ENCODE measurements around the gene CPA1. TPM values are rescaled to one million over a fixed set of nuclear protein-coding genes. Genes with fewer than 3 reads are reported as not detected.

The CPA1 gene
- total RNA-seq, 1 donor from 2014 or later: not detected

DNA sequence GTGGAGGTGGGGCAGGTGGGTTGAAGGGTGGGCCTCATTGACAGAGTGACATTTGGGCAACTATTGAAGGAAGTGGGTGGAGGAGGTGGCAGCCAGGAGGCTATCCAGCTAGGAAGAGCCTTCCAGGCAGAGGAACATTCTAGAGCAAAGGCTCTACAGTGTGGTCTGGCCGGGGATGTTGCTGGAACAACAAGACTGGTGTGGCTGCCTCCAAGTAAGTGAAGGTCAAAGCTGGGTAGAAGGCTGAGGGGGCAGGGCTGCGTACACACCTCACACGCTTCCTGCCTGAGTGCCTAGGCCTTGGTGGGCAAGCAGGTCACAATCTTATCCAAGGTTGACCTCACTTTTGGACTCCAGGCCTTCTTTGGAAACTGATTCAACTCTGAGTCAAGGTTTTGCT is 6.6 kb downstream of the CPA1 start:
- ATAC-seq (ENCODE audit: poor library complexity) (no peak), DNase-seq (no peak)
- intact Hi-C loops (cut with DNase I): no loop called here

DNA sequence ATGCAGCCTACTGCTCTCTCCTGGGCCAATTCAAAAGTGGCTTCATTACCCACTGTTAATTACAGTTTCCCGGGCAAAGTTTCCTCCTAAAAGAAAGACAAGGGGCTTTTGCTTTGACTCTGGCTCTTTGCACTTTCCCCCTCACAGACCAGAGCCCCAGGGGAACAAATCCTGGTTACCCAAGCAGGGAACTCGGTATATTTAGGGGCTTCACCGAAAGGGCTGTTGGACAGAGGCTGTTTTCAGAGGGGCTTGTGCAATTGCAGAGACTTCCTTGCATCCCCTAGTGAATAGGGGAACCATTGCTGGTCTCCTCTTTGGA is 7.0 kb downstream of the CPA1 start:
- ATAC-seq (ENCODE audit: poor library complexity): no peak
- DNase-seq: no peak
- intact Hi-C loops (cut with DNase I): no loop called here

DNA sequence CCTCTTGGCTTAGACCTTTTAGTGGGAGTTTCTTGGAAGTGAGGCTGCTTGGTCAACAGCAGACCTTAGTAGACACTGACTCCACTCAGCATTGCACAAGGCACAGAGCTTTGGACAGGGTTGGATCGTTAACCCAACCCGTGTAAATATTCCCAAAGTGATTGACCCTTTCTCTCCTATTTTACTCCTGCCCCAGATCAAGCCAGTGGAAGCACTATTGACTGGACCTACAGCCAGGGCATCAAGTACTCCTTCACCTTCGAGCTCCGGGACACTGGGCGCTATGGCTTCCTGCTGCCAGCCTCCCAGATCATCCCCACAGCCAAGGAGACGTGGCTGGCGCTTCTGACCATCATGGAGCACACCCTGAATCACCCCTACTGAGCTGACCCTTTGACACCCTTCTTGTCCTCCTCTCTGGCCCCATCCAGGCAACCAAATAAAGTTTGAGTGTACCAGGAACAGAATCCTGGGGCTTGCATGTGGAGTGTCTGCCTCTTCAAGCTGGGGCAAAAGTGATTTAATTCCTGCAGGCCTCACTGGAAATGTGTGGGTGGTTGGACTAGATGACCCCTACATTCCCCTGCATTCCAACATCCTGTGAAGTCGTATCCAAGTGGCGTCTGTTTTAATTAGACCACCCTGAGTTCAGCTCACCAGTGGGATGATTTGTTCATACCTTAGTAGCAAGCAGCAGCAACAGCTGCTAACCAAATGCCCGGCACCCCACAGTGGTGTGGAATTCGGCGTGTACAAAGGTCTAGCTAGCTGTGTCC is 7.5 kb downstream of the CPA1 start:
- intact Hi-C loops (cut with DNase I): no loop called here
- ATAC-seq (ENCODE audit: poor library complexity) (no peak), DNase-seq (no peak)

DNA sequence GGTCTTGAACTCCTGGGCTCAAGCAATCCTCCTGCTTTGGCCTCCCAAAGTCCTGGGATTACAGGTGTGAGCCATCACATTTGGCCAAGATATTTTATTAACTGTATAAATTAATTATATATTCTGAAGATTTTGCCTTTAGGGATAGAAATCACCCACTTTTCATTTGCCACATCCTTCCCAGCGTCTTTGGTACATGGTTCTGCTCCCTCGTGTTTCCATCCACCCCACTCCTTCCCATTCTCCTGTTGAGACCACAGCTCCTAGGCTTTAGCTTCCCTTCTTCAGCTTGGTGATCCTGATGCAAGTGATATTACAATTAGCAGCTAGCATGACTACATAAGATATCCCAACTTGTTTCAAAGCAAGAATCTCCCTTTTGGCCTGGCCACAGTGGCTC is 8.4 kb downstream of the CPA1 start:
- DNase-seq (no peak), ATAC-seq (ENCODE audit: poor library complexity) (no peak)
- intact Hi-C loops (cut with DNase I): no loop called here

DNA sequence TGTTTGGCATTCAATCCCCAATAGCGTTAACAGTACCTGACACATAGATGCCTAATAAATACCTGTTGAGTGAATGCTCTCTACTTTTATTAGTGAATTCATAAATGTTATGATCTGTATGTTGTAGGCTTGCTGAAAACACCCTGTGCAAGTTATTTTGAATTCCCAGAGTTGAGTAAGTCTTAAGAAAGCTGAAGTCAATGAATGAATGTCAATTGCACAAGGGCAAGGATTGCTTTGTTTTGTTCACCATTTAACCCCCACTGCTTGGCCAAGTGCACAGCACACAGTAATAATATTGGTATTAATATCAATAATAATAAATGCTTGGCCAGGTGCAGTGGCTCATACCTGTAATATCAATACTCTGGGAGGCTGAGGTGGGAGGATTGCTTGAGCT is 10.2 kb downstream of the CPA1 start:
- no peak for ATAC-seq (ENCODE audit: poor library complexity)
- intact Hi-C loops (cut with DNase I): no loop called here

DNA sequence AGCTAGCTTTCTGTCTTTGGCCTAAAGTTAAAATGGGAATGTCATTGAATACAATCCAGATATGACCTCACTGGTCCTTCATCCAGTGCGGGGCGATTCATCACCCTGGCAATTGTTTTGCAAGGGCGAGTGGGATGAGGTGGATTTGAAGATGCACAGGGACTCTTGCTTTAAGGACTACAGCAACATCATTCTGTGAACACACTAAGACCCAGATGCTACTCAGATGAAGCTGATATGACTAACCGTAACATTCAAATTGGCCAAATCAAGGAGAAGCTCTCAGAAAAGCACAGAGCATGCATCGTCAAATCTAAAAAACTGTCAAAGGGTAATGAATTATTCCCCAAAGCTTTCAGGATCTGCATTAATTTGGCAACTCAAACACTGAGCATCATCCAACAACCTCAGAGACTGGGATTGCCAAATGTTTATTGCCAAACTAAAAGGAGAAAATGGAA is 12.8 kb downstream of the CPA1 start:
- intact Hi-C loops (cut with DNase I): no loop called here
- ATAC-seq (ENCODE audit: poor library complexity) (peak; percentile 68), DNase-seq (no peak)

More for the DNA sequence above, 10.2 kb downstream of the CPA1 start:
- DNase-seq: no peak

DNA sequence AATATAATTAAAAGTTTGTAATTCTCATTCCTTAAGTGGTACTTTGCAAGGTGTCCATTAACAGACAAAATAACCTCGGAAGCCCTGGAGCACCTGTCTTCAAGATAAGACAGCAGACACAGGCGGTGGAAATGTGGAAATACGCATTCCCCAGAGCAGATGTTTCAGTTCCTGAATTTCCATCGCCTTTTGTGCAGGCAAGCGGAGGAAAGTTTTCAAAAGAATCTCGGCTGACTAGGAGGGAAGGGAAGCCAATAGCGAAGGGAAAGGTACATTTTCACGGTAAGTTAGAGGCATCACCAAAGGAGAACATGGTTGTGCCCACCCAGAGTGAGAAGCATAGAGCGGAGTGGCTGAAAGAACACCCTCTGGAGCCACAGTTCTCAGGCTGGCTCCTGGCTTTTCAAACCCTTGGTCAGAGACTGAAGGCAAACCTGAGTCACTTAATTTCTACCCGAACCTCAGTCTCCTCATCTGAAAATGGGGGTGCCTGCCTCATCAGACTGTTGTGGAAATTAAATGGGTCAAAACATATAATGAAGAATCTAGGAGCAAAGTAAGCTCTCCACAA is 13.6 kb downstream of the CPA1 start:
- no peak for DNase-seq
- no peak for ATAC-seq (ENCODE audit: poor library complexity)
- intact Hi-C loops (cut with DNase I): no loop called here

DNA sequence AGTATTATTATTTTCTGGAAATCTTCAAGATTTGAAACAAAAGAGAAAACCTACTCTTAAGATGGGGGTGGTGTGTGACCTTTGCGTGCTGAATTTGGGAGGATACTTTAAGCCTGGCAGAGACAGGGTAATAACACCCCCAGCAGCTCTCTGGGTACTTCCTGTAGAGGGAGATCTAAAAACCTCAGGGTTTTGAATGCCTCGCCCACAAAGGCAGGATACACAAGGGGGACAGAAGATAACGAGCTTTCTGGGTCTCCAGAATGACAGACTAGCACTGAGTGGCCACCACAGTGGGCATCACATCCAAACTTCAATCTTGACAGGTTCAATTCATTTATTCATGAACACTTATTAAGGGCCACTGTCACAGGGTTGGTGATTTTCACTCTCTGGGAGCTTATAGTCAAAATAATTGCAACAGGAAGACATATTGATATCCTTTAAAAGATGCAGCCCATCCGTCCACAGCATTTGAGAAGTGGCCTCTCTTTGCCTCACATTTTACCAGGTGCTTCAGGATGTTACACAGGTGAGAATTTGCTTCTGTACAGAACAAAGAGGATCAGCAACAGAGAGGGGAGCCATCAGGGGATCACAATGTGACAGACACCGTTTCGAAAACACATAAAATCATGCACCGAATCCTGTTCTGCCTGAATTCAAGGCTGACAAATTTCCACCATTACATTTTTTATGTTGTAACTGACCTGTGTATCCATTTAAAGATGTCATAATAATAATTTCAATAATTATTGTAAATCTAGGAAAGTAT is 14.3 kb downstream of the CPA1 start:
- intact Hi-C loops (cut with DNase I): no loop called here
- DNase-seq (no peak), ATAC-seq (ENCODE audit: poor library complexity) (no peak)

DNA sequence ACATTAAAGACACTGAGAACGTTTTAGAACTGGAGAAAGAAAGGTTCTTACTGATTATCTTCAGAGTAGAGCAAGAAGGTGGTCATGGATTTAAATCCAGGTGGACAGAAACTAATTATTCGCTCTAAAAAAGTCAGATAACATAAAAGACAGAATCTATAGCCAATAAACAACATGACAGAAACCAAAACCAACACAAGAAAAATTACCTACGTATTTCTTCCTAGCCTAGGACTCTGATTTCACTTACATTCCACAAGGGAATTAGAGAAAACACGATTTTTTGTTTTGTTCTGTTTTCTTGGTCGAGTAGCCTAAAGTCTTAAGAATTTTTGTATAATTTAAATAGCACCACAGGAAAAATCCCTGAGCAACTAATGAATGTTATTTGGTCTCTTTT is 15.1 kb downstream of the CPA1 start:
- no peak for DNase-seq
- no peak for ATAC-seq (ENCODE audit: poor library complexity)
- intact Hi-C loops (cut with DNase I): no loop called here

DNA sequence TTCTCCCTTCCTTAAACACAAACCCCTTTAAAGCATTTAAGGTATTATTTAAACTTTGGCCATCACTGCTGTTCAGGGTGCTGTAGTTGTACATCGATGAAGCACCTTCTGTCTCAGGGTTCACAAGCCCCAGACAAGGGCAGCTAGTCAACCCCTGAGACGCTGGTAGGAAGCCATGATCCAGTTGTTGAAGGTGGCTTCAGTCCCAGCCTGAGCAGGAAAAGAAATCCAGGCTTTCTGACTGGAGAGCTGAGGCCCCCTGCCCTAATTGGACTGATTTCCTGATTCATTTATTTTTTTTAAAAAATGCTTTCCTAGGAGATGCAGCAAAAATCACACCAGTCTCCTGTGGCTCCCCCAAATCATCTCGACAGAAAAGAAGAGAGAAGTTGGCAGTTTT is 15.8 kb downstream of the CPA1 start:
- intact Hi-C loops (cut with DNase I): no loop called here
- DNase-seq (no peak), ATAC-seq (ENCODE audit: poor library complexity) (no peak)

DNA sequence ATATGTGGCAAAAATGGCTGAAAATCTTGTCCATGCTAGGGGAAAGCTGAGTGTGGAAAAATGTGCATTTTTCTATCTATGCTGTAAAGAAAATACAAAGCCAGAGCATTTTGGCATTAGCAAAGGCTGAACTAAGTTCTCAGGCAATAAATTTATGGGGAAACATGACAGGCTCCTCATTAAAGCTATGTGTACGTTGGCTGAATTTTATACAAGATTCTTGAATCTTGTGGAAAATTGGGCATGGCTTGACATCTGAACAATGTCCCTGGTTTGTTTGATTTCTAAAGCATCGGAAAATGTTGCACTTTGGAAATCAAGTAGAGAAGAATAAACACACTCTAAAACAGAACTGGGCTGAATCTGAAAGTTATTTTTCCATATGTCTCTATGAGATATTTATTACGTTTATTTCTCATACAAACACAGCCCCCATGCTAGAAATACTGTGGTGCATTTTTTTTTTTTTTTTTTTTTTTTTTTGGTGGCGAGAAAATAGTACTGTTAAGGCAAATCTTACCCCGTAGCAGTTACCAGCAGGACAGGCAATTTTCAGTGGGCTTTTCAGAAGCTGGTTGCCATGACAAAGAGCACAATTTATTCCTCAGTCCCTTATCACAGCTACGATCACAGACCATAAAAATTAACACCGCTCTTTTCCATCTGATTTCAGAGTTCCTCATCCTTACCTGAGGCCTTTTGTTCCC is 16.9 kb downstream of the CPA1 start:
- ATAC-seq (ENCODE audit: poor library complexity): no peak
- intact Hi-C loops (cut with DNase I): no loop called here
- no peak for DNase-seq

DNA sequence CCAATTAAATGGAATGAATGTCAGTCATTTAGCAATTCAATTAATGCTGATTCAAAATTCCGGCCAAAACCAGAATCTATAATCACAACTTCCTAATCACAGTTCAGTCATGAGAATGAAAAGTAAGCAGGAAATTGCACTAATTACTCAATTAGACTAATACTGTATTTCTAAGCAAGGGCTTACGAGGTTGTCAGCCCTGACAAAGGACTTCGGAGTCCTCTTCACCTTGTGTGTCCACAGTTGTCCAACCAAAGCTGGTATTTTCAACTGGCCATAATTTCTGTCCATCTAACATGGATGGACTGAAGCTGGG is 17.4 kb downstream of the CPA1 start:
- DNase-seq (no peak), ATAC-seq (ENCODE audit: poor library complexity) (no peak)
- intact Hi-C loops (cut with DNase I): no loop called here

DNA sequence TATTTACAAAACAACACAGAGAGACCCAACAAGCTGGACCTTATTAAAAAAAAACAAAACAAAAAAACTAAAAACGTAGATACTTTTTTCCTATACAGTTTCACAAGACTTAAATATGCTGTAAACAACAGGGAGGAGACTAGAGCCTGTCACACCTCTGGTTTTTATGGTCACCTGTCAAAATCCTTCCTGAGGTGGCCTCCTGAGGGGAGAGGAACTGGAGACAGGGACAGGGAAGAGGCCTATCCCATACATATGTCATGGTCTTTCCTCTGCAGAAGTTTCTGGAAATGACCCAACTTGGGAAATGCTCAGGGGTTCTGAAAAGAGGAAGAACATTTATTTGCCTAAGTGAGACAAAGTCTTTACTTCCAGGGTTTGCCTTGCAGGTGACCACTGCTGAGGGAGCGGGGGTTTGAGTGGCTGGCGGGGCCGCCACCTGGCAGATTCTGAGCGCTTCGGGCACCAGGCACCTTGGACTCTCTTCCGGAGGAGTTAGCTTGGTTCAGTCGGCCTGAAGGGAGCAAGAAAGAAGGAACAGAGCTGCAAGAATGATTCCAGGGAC is 18.3 kb downstream of the CPA1 start:
- DNase-seq: no peak
- no peak for ATAC-seq (ENCODE audit: poor library complexity)
- intact Hi-C loops (cut with DNase I): no loop called here

DNA sequence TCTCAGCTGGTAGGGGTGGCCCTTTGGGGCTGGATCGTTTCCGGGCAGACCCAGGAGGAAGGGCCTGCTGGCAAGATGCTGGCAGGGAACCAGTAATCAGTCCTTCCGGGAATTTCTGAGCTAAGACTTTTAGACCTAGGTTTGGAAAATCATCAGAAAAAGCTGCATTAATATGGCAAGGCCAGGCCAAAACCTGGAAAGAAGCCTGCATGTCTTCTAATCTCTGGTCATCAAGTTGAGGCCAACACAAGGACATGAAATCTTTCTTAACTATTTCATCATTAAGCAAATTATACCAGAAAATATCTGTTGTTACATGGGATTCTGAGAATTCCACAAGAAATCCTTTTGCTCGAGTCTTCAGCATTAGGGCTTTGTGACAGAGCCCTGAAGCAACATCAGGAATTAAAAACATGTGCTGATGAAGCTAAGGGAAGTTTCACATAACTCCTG is 19.9 kb downstream of the CPA1 start:
- DNase-seq (no peak), ATAC-seq (ENCODE audit: poor library complexity) (no peak)
- intact Hi-C loops (cut with DNase I): no loop called here

DNA sequence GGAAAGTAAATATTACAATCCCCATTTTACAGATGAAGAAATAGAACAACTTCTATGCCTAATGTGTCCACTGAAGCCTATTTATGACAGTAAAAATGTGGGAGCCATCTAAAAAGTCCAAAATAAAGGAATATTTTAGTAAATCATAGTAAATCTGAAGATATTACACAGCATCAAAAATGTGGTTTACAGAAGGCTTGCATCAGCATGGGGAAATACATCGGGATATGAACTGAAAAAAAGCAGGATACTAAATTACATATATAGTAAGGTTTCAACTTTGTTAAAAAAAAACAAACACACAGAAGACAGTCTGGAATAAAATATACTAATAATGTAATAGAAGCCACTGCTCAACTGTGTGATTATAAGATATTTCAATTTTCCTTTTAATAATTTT is 20.8 kb downstream of the CPA1 start:
- no peak for DNase-seq
- ATAC-seq (ENCODE audit: poor library complexity): no peak
- intact Hi-C loops (cut with DNase I): no loop called here

DNA sequence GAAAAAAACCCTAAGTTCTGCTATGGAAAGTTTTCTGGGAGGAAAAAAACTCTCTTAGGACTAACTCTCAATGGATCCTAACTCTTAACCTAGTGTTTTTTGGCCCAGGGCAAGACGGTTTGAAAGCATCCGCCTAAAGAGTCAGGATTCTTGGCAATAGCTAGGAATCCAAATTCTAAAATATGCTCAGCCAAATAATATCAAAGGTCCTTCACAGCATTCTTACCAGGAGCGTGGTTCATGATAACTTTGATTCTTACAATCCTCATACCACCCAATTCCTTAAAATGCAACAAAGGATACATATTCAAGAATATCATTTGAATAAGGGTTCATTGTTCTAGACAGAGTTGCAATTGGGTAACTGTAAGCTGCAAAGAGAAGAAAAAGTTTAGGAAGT is 21.3 kb downstream of the CPA1 start:
- ATAC-seq (ENCODE audit: poor library complexity): no peak
- no peak for DNase-seq
- intact Hi-C loops (cut with DNase I): no loop called here

DNA sequence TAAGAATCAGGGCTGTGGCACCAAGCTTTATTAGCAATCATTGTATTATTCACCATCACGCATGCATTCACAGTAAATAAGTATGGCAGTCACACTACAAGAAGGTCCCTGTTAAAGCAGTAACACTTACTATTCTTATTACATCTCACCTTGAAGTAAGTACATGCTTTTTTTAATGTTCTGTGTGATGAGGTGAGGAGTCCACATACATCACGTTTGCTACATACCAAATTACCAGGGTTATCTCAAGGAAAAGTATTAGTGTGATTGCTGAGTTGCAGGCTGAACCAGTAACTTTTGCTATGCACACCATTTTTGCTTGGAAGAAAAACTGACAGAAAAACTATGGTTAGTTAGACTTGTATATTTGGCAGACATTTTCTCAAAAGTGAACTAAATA is 24.7 kb downstream of the CPA1 start:
- DNase-seq (no peak), ATAC-seq (ENCODE audit: poor library complexity) (no peak)
- intact Hi-C loops (cut with DNase I): no loop called here

DNA sequence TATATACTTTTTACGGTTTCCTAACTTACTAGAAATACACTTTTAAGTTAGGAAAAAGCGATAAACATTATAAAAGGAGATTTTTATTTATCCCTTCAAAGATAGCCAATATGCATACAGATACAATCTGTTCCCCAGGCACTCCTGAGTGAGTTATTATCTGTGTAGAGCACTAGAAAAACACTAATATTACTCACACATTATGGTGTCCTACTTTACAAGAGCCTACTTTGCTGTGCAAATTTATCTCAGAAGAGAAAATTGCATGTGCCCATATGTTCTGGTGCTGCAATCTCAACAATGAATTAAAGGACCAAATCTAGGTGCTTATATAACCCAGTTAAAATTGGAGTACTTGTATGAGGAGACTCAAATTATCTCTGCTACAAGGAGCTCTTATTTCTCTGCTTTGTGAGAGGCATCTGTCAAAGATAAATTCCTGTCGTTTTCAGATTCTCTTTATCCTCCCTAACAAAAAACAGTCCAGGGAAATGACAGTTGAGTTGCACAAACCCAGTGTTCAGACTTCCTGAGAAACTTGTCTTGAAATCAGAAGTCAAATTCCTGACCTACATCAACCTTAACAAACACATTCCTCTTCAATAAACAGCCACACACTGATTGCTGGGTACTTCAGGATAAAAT is 28.9 kb downstream of the CPA1 start:
- DNase-seq (no peak), ATAC-seq (ENCODE audit: poor library complexity) (no peak)
- intact Hi-C loops (cut with DNase I): no loop called here

DNA sequence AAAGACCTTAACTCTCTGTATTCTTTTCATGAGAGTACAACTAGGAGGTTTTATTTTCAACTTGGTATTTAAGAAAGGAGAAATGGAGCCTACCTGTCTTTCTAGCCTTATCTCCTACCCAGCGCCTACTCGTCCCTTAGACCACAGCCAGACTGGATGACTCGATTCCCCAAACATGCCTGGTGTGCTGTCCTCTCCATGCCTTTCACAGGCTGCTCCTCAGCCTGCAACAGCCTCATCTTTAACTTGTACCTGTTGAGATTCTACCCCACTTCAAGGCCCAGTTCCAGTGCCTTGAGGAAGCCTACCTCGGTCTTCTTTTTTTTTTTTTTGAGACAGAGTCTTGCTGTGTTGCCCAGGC is 29.4 kb downstream of the CPA1 start:
- DNase-seq: no peak
- ATAC-seq (ENCODE audit: poor library complexity): no peak
- intact Hi-C loops (cut with DNase I): no loop called here

Measured in Right ventricle myocardium superior (tissue), 1 donor.